Endometrial microvascular endothelial cells (primary cell): ENCODE results near the gene CHMP1B. TPM values are rescaled to one million over a fixed set of nuclear protein-coding genes. Genes with fewer than 3 reads are reported as not detected.
"Not testable (repeated sequence)": the region's sequence is repeated elsewhere in the genome, so short reads cannot be mapped to it uniquely, and the experiment has no call there.

Experiments used
- in situ Hi-C: cut with HindIII; loops from 2 replicates; pipeline ENCODE4 v1.10.0; 2017; ENCODE audit warnings: low sequenced_read_pairs, low pct_unique_long_range_greater_than_20kb; ENCODE audit errors: inconsistent ontology term
- total RNA-seq: library from RNA; depleted of rRNA; stranded (reverse); fragments of >200 nt; gene quantifications from one replicate; pipeline ENCODE4 v1.2.3, GENCODE V29; 2015; ENCODE audit errors: inconsistent ontology term

CHMP1B gene
- total RNA-seq, 1 donor from 2014 or later = 29.7 TPM

GRCh38 chr18:11887328-11888128, 36.3 kb downstream of the CHMP1B start:
- in situ Hi-C loops = no loop called here

GRCh38 chr18:11888726-11889125, 37.5 kb downstream of the CHMP1B start:
- in situ Hi-C loops = no loop called here

GRCh38 chr18:11889284-11889683, 38.1 kb downstream of the CHMP1B start:
- in situ Hi-C loops = no loop called here

GRCh38 chr18:11891737-11892136, 40.5 kb downstream of the CHMP1B start:
- in situ Hi-C loops = no loop called here

GRCh38 chr18:11892438-11892837, 41.2 kb downstream of the CHMP1B start:
- in situ Hi-C loops = not testable (repeated sequence)

GRCh38 chr18:11897781-11898180, 46.6 kb downstream of the CHMP1B start:
- in situ Hi-C loops = no loop called here

GRCh38 chr18:11899063-11899462, 47.9 kb downstream of the CHMP1B start:
- in situ Hi-C loops = no loop called here

- in situ Hi-C loops = no loop called here
Measured at GRCh38 chr18:11901826-11902438, 50.7 kb downstream of the CHMP1B start.

GRCh38 chr18:11902522-11903292, 51.5 kb downstream of the CHMP1B start:
- in situ Hi-C loops = no loop called here

Other genes starting within 250 kb of the CHMP1B start
- not detected for gene SLC35G4, start 241.8 kb upstream of the CHMP1B start, total RNA-seq
- gene GNAL, start 162.1 kb upstream of the CHMP1B start, total RNA-seq = 1.2 TPM
- gene MPPE1, start 56.9 kb downstream of the CHMP1B start, total RNA-seq = 33.8 TPM
- 3.5 TPM for gene IMPA2, start 130.1 kb downstream of the CHMP1B start, total RNA-seq
- not detected for gene ANKRD62, start 242.4 kb downstream of the CHMP1B start, total RNA-seq